Measurements from ENCODE around the gene MUC12.

Gene MUC12

DNA sequence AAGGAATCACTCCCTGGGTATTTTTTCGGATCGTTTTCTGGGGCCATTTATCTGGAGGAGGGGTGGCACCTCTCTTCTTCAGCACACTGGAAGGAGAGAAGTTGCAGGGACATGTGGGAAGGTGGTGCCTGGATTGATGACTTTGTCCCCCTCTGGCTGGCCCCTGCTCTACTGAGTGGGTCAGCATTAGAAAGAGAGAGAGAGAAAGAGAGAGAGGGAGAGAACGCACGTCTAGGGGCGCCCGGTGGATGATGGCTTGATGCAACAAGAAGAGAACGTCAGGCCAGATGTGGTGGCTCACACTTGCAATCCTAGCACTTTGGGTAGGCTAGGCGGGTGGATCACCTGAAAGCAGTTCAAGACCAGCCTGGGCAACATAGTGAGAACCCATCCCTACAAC, 5.5 kb upstream of the MUC12 start:
- H3K27ac ChIP-seq: no peak overlapping the region
- TF ChIP-seq, protein P1, sequence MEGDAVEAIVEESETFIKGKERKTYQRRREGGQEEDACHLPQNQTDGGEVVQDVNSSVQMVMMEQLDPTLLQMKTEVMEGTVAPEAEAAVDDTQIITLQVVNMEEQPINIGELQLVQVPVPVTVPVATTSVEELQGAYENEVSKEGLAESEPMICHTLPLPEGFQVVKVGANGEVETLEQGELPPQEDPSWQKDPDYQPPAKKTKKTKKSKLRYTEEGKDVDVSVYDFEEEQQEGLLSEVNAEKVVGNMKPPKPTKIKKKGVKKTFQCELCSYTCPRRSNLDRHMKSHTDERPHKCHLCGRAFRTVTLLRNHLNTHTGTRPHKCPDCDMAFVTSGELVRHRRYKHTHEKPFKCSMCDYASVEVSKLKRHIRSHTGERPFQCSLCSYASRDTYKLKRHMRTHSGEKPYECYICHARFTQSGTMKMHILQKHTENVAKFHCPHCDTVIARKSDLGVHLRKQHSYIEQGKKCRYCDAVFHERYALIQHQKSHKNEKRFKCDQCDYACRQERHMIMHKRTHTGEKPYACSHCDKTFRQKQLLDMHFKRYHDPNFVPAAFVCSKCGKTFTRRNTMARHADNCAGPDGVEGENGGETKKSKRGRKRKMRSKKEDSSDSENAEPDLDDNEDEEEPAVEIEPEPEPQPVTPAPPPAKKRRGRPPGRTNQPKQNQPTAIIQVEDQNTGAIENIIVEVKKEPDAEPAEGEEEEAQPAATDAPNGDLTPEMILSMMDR (conservative IDR thresholded peaks at IDR 0.05): no peak

DNA sequence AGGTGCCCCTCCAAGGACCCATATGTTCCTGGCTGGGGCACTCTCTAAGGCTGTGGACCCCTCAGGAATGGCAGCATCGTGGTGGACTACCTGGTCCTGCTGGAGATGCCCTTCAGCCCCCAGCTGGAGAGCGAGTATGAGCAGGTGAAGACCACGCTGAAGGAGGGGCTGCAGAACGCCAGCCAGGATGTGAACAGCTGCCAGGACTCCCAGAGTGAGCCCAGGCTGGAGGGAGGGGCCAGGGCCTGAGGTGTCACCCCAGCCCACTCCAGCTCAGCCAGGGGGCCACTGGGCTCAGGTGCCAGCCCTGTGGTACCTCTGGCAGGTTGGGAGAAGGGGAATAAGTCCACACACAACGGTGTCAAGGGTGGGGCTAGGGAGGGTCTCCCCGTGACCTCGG, 4.7 kb upstream of the MUC12 start:
- TF ChIP-seq, protein P1 (conservative IDR thresholded peaks at IDR 0.05): no peak

DNA sequence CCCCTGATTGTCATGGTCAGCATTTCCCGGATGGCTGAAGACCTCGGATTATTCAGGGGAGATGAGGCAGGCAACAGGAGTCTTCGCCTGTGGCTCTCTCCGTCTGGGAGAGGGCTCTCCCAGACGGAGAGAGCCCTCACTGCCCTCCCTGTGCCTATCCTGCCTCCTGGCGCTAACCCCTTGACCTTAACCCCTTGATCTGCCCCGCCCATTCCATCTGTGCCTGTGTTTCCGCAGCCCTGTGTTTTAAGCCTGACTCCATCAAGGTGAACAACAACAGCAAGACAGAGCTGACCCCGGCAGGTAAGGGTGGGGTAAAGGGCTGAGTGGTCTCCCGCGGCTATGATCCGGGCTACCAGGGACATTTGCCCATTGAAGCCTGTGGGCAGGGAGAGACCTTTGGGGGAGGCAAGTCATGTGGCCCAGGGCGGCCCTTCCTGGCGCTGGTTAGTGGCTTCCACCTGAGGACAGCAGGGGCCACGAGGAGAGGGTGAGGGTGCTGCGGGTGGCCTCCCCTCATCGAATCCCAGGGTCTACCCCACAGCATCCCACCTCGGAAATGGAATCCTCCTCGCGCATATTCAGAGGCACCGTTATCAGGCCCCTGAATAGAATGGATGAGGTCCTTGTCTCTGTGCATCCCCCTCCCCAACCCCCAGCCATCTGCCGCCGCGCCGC, 4.2 kb upstream of the MUC12 start:
- H3K27ac ChIP-seq: no peak overlapping the region
- TF ChIP-seq, protein P1 (conservative IDR thresholded peaks at IDR 0.05): no peak

More for the DNA sequence above, 4.7 kb upstream of the MUC12 start:
- H3K27ac ChIP-seq: no peak overlapping the region

DNA sequence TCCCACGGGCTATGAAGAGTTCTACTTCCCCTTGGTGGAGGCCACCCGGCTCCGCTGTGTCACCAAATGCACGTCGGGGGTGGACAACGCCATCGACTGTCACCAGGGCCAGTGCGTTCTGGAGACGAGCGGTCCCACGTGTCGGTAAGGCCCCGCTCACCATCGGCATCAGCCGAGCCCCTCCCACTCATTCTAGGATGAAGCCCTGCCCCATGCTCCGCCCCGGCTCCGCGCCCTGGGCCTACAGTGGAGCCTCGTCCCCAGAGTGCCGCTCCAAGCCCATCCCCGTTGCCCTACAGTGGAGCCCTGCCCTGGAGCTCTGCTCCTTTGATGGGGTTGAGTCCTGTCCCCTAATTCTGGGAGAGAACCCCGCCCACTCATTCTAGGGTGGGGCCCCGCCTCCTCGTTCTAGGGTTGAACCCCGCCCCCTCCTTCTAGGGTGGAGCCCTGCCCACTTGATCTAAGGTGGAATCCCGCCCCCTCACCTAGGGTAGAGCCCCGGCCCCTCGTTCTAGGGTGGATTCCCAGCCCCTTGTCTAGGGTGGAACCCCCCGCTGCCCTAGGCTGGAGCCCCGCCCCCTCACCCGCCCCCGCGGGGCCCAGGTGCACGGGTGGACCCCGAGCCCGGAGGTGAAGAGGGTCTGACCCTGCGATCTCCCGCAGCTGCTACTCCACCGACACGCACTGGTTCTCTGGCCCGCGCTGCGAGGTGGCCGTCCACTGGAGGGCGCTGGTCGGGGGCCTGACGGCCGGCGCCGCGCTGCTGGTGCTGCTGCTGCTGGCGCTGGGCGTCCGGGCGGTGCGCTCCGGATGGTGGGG, 3.4 kb upstream of the MUC12 start:
- TF ChIP-seq, protein P1 (conservative IDR thresholded peaks at IDR 0.05): peak; percentile 90
- H3K27ac ChIP-seq: no peak overlapping the region

DNA sequence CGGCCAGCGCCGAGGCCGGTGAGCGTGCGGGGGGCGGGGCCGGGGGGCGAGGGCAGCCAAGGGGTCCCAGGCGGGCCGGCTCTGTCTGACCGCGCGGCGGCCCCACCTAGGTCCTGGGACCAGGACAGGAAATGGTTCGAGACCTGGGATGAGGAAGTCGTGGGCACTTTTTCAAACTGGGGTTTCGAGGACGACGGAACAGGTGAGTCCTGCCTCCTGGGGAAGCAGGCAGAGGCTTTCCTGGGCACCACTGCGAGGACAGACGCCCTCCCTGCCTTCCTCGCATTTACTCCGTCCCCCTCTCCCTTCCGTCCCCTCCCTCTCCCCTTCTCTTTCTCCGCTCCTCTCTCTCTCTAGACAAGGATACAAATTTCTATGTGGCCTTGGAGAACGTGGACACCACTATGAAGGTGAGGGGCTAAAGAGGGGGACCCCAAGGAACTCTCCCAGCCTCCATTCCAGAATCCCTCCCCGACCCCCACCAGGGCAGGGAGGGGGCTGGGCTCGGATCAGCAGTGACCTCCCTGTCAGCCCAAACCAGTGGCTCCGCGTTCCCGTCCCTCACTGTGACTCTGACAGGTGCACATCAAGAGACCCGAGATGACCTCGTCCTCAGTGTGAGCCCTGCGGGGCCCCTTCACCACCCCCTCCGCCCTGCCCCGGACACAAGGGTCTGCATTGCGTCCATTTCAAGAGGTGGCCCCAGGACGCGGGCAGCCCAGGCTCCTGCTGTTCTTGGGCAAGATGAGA, 2.6 kb upstream of the MUC12 start:
- H3K27ac ChIP-seq: no peak overlapping the region
- TF ChIP-seq, protein P1 (conservative IDR thresholded peaks at IDR 0.05): peak; percentile 71

DNA sequence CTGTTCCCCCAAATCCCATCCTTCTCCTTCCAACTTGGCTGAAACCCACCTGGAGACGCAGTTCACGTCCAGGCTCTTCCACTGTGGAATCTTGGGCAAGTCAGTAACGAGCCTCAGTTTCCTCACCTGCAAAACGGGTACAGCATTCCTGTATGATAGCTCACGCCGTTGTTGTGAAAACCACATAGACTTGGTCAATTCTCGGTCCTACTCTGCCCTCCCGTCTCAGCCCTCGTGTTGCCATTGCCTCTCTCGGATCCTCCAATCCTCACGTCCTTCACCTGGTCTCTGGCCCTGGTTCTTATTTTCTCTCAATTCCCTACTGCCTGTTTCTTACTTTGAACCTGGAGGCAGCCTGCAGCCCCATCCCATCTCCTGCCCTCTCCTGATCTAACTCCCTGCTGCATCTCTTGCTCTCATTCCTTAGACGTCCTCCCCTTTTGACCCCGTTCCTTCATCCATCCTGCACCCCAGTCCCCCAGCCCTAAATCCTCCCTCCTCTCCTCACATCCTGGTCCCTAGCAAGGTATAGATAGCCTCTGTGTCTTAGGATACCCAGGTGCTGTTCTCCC, 2.0 kb upstream of the MUC12 start:
- TF ChIP-seq, protein P1 (conservative IDR thresholded peaks at IDR 0.05): no peak
- H3K27ac ChIP-seq: no peak overlapping the region

DNA sequence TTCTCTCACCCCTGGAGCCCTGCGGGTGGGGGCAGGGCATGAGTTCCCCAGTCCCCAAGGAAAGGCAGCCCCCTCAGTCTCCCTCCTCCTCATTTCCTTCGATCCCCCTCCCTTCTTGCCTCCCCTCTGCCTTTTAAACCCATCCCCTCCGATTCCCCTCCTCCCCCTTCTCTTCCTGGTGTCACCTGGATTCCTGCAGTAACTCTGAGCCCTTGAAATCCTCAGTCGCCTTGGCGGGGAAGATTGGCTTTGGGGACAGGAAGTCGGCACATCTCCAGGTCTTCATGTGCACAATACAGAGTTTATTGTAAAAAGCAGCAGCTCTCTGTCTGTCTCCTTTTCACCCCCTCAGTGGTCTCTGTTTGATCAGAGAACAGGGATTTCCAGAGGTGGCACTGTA, 1.3 kb upstream of the MUC12 start:
- TF ChIP-seq, protein P1 (conservative IDR thresholded peaks at IDR 0.05): no peak
- no peak overlapping the region for H3K27ac ChIP-seq

Measured in VCaP (cell line).